Trophoblast cell (in vitro differentiated cells and primary cell): ENCODE measurements around the gene THBS3.

Experiments
- DNase-seq, 2 donors: peaks; one replicate each; pipeline ENCODE4 v3.0.0-alpha.2; 2016
- H2AFZ ChIP-seq: 2 replicates; pipeline ENCODE4 v1.6.1; 2013; ENCODE audit warnings: low read length, moderate library complexity, mild to moderate bottlenecking; ENCODE audit not compliant: insufficient read depth, poor library complexity
- H2AK5ac ChIP-seq: 2 replicates; pipeline ENCODE4 v1.6.1; 2013; ENCODE audit warnings: mild to moderate bottlenecking, low read length
- H2BK120ac ChIP-seq: 2 replicates; pipeline ENCODE4 v1.6.1; 2013; ENCODE audit warnings: low read length, mild to moderate bottlenecking, moderate library complexity; ENCODE audit not compliant: insufficient read depth, poor library complexity
- H2BK12ac ChIP-seq: 2 replicates; pipeline ENCODE4 v1.6.1; 2013; ENCODE audit warnings: mild to moderate bottlenecking, low read length, moderate library complexity
- H2BK5ac ChIP-seq: 2 replicates; pipeline ENCODE4 v1.6.1; 2013; ENCODE audit warnings: low read length, low read depth, moderate library complexity, mild to moderate bottlenecking; ENCODE audit not compliant: poor library complexity
- H3K14ac ChIP-seq: 2 replicates; pipeline ENCODE4 v1.6.1; 2013; ENCODE audit warnings: mild to moderate bottlenecking, low read length
- H3K18ac ChIP-seq: 2 replicates; pipeline ENCODE4 v1.6.1; 2013; ENCODE audit warnings: mild to moderate bottlenecking, low read length
- H3K23ac ChIP-seq: 2 replicates; pipeline ENCODE4 v1.6.1; 2013; ENCODE audit warnings: low read length
- H3K27ac ChIP-seq: 2 replicates; pipeline ENCODE4 v1.5.1; 2013; ENCODE audit warnings: low read depth, mild to moderate bottlenecking, inconsistent platforms, low read length, moderate library complexity
- H3K27me3 ChIP-seq: 2 replicates; pipeline ENCODE4 v1.6.1; 2013; ENCODE audit warnings: inconsistent platforms, mild to moderate bottlenecking, low read length, moderate library complexity; ENCODE audit not compliant: insufficient read depth
- H3K36me3 ChIP-seq, 2 experiments: 1 replicate in 1 of 2; 2 replicates in 1 of 2; pipeline ENCODE4 v1.6.1; 2013; ENCODE audit warnings: low read length in 2 of 2, mild to moderate bottlenecking in 2 of 2, moderate library complexity in 1 of 2; ENCODE audit not compliant: insufficient read depth in 2 of 2, control insufficient read depth in 1 of 2
- H3K4ac ChIP-seq: 2 replicates; pipeline ENCODE4 v1.6.1; 2013; ENCODE audit warnings: low read depth, mild to moderate bottlenecking, low read length, moderate library complexity
- H3K4me1 ChIP-seq, 2 experiments: 1 replicate in 1 of 2; 2 replicates in 1 of 2; pipeline ENCODE4 v1.6.1; 2013; ENCODE audit warnings: low read length in 2 of 2, mild to moderate bottlenecking in 2 of 2, moderate library complexity in 1 of 2; ENCODE audit not compliant: insufficient read depth in 2 of 2, control insufficient read depth in 1 of 2
- H3K4me2 ChIP-seq: 2 replicates; pipeline ENCODE4 v1.6.1; 2013; ENCODE audit warnings: inconsistent platforms, mild to moderate bottlenecking, low read length, moderate library complexity
- H3K4me3 ChIP-seq: 2 replicates; pipeline ENCODE4 v1.5.1; 2013; ENCODE audit warnings: mild to moderate bottlenecking, low read depth, low read length, inconsistent platforms
- H3K79me1 ChIP-seq: one replicate; pipeline ENCODE4 v1.6.1; 2013; ENCODE audit warnings: low read length
- H3K79me2 ChIP-seq: 2 replicates; pipeline ENCODE4 v1.6.1; 2013; ENCODE audit warnings: low read length, mild to moderate bottlenecking; ENCODE audit not compliant: control insufficient read depth, insufficient read depth, poor library complexity
- H3K9ac ChIP-seq: 2 replicates; pipeline ENCODE4 v1.6.1; 2013; ENCODE audit warnings: mild to moderate bottlenecking, low read length
- H3K9me3 ChIP-seq: 2 replicates; pipeline ENCODE4 v1.6.1; 2013; ENCODE audit warnings: low read depth, mild to moderate bottlenecking, control low read depth, inconsistent platforms, low read length; ENCODE audit not compliant: insufficient read depth
- H4K12ac ChIP-seq: 2 replicates; pipeline ENCODE4 v1.6.1; 2013; ENCODE audit warnings: low read depth, mild to moderate bottlenecking, low read length, moderate library complexity
- H4K8ac ChIP-seq: 2 replicates; pipeline ENCODE4 v1.6.1; 2013; ENCODE audit warnings: low read depth, mild to moderate bottlenecking, low read length, moderate library complexity
- H4K91ac ChIP-seq: one replicate; pipeline ENCODE4 v1.6.1; 2013; ENCODE audit warnings: low read depth, mild to moderate bottlenecking, low read length, moderate library complexity
- WGBS: extraction: QIAGEN DNeasy Blood & Tissue Kit; methylation state at CpG from one replicate; pipeline ENCODE4 v1.1.7; 2013; ENCODE audit warnings: missing lambda C conversion rate; ENCODE audit not compliant: insufficient read length, insufficient coverage; ENCODE audit errors: extremely low coverage; 5-methylcytosine and 5-hydroxymethylcytosine counted together

Gene THBS3

GRCh38 chr1:155174324-155175280, 33.1 kb downstream of the THBS3 start:
- peaks cover 9 to 16% of the 10 kb centered on the region in 2 experiments for H3K4me1 ChIP-seq
- peak overlapping the region; percentile 41 for H3K4me2 ChIP-seq
- peak overlapping the region; percentile 42 for H2AFZ ChIP-seq
- no peak for DNase-seq
- peak overlapping the region; percentile 27 for H4K91ac ChIP-seq
- H2BK120ac ChIP-seq = no peak overlapping the region
- peak overlapping the region; percentile 34 for H4K8ac ChIP-seq
- H3K9ac ChIP-seq = no peak overlapping the region
- no CpG with 5 or more reads among the region's 35 CpGs for WGBS
- H3K14ac ChIP-seq = no peak overlapping the region
- no peak overlapping the region for H3K27ac ChIP-seq
- H2AK5ac ChIP-seq = no peak overlapping the region
- H4K12ac ChIP-seq = peak overlapping the region; percentile 71
- H3K23ac ChIP-seq = no peak overlapping the region
- H3K18ac ChIP-seq = no peak overlapping the region
- no peak overlapping the region for H2BK5ac ChIP-seq
- H3K9me3 ChIP-seq = no peaks in the 10 kb centered on the region
- peak overlapping the region; percentile 50 for H3K4me3 ChIP-seq
- H3K36me3 ChIP-seq = peaks cover 6 to 7% of the 10 kb centered on the region in 2 experiments
- no peaks in the 10 kb centered on the region for H3K27me3 ChIP-seq
- no peak overlapping the region for H3K4ac ChIP-seq
- H3K79me1 ChIP-seq = peaks cover 5% of the 10 kb centered on the region
- no peak overlapping the region for H2BK12ac ChIP-seq
- H3K79me2 ChIP-seq = peaks cover 5% of the 10 kb centered on the region

GRCh38 chr1:155173478-155174323, 34.0 kb downstream of the THBS3 start, which contains the start of gene TRIM46:
Gene TRIM46, plus strand, starts transcription at chr1:155173849. Its CDS starts 118 bp downstream, at chr1:155173967.
- H2BK5ac ChIP-seq = peak within 1 kb of the TSS; percentile 29
- no peak within 1 kb of the TSS for H2BK12ac ChIP-seq
- peak within 1 kb of the TSS; percentile 59 for H3K4ac ChIP-seq
- peak within 1 kb of the TSS; percentile 92 for H3K9ac ChIP-seq
- H3K27ac ChIP-seq = peak within 1 kb of the TSS; percentile 52
- peak within 1 kb of the TSS; percentile 47 for H3K14ac ChIP-seq
- peaks cover 5% of the 10 kb centered on the region for H3K79me2 ChIP-seq
- H3K4me2 ChIP-seq = peak within 1 kb of the TSS; percentile 67
- H4K91ac ChIP-seq = peak within 1 kb of the TSS; percentile 72
- no peak within 1 kb of the TSS for H3K23ac ChIP-seq
- peak within 1 kb of the TSS; percentile 20 for H2BK120ac ChIP-seq
- no peaks in the 10 kb centered on the region for H3K27me3 ChIP-seq
- no peaks in the 10 kb centered on the region for H3K9me3 ChIP-seq
- peak within 1 kb of the TSS; percentile 87 for H3K4me3 ChIP-seq
- no CpG with 5 or more reads among the region's 38 CpGs for WGBS
- peak within 1 kb of the TSS; percentile 71 for H4K12ac ChIP-seq
- peaks cover 9 to 16% of the 10 kb centered on the region in 2 experiments for H3K4me1 ChIP-seq
- peaks cover 8 to 14% of the 10 kb centered on the region in 2 experiments for H3K36me3 ChIP-seq
- peak within 1 kb of the TSS; percentile 56 for H2AFZ ChIP-seq
- H2AK5ac ChIP-seq = no peak within 1 kb of the TSS
- H3K79me1 ChIP-seq = peaks cover 5% of the 10 kb centered on the region
- no peak for DNase-seq
- peak within 1 kb of the TSS; percentile 75 for H4K8ac ChIP-seq
- peak within 1 kb of the TSS; percentile 30 for H3K18ac ChIP-seq

DNA sequence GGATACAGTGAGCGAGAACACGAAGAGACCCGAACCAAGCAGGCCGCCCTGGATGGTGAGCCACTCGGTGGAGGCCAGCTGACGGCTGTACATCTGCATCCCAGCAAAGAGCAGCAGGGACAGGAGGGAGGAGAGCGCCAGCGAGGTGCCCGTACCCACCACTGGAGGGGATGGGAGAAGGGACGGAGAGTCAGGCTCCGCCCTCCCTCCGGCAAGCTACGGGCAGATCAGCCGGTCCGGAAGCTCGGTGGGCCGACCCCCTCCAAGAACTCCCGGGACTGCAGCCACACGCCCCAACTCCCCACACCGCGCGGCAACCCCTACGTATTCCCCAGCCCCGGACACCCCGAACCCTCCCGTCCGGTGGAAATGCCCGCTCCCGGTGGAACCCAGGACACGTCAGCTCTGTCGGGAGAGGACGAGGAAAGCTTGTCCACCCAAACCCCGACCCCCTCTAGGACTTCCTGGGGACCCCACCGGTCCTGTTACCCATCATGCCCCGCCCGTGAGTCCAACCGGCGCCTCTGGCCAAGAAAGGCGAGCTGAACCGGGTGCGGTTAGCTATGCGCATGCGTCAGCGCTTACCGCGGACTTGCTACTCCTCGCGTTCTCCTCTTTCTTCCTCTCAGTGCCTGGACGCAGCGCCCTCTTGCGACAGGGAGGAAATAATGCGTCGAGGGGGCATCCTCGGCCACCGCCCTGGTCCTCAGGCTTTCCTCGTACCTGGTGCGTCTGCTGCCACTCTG, 34.8 kb downstream of the THBS3 start, which contains the start of gene KRTCAP2:
Gene KRTCAP2, minus strand, starts transcription at position 573 of the 746 bp plus-strand sequence. Its CDS starts 80 bp downstream, at position 493.
- Histone ChIP-seq H3K14ac (peak within 1 kb of the TSS; percentile 47), H3K4me3 (peak within 1 kb of the TSS; percentile 87), H3K23ac (no peak within 1 kb of the TSS), H2BK12ac (no peak within 1 kb of the TSS), H3K79me2 (peaks cover 5% of the 10 kb centered on the region), H2AFZ (peak within 1 kb of the TSS; percentile 56), H2BK5ac (peak within 1 kb of the TSS; percentile 29), H4K12ac (peak within 1 kb of the TSS; percentile 71), H3K18ac (peak within 1 kb of the TSS; percentile 30), H2BK120ac (peak within 1 kb of the TSS; percentile 20), H3K4ac (peak within 1 kb of the TSS; percentile 59), H3K4me1 (peaks cover 9 to 16% of the 10 kb centered on the region in 2 experiments), H2AK5ac (no peak within 1 kb of the TSS), H3K36me3 (peaks cover 8 to 14% of the 10 kb centered on the region in 2 experiments), H3K79me1 (peaks cover 5% of the 10 kb centered on the region), H3K9ac (peak within 1 kb of the TSS; percentile 92), H3K27me3 (no peaks in the 10 kb centered on the region), H3K27ac (peak within 1 kb of the TSS; percentile 52), H4K91ac (peak within 1 kb of the TSS; percentile 72), H3K4me2 (peak within 1 kb of the TSS; percentile 67), H3K9me3 (no peaks in the 10 kb centered on the region), H4K8ac (peak within 1 kb of the TSS; percentile 75)
- peak; percentile 93 to 98 for DNase-seq
- no CpG with 5 or more reads among the region's 57 CpGs for WGBS
